NCI-H2196 (cell line): ENCODE data around the gene SNHG17.
"Not testable (repeated sequence)": the region's sequence is repeated elsewhere in the genome, so short reads cannot be mapped to it uniquely, and the experiment has no call there.

Experiments used
- DNase-seq: peaks from one replicate; lab custom pipeline; 2025; ENCODE audit not compliant: unreplicated experiment; lab: John Stamatoyannopoulos, UW

SNHG17 gene

DNA sequence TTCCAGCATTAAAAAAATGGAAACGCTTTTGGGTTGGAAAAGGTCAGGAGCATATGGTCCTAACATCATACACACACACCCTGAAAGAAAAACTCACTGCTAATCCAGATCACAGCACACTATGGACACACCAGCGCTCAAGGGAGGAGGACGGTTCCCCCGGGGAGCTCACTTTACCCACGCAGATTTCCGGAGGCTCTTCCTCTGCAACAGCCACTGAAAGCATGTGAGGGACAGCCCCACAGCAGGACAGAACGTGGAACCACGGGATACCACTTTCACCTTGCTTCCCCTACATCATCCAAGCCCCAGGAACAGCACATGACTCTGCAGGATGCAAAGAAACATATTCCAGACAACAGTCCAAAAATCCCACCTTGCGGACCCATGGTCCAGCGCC lies 13.2 kb downstream of the SNHG17 start:
- no peak for DNase-seq

DNA sequence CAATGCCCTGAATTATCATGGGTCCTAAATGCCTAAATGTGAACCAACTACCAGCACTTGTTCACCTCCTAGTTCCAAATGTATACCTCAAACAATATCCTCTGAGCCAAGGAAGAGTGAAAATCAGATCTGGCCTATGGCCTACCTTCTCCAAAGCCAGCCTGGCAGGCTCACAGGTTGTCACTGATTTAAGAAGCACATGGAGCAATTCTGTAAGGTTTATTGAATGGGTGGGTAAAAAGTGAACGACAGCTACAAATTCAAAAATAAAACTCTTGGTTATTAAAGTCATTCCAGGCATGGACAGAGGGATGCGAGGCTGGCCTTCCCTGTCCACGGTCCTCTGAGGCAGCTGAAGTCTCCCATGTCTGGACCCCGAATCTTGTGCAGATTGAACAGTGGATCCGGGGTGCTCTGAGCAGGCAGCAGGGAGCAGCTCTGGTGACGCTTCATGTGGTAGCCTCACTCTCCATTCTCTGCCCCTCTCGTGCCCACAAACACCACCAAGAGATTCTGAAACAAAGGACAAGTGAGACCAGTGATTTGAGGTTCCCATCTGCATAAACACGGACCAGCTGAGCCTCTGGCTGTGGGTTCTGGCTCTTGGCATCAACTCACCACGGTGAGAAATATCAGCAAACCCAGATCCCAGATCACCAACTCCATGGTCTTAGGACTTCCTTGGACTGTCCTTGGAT lies 14.6 kb downstream of the SNHG17 start:
- no peak for DNase-seq

DNA sequence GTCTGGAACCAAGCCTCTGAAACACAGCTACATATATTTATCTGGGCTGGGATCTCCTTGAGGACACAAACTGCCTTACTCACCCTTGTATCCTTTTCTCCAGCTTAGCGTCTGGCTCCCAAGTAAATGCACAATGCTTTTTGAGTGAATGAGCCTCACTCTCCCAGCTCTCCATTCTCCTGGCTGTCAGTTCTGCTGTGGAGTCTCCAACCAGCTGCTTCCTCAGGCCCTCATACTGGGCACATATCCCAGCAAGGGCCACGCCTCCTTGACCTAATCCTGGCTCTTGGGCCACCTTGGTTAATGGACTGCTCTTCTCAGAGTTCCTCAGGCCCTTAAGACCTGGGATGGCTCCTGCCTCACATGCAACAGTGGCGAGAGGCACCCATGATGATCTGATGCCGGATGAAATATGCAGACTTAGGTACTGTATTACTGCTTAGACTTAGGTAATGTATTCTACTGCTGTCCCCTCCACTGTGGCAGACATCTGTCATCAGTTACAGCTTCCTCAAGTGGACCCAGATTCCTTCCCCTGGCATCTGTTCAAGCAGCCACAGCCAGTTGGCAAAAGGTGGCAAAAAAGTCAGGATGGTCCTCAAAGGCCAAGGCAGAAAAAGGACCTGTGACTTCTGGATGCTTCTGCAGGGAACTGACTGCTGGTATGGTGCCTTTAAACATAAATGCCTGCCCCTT lies 16.5 kb downstream of the SNHG17 start:
- DNase-seq: peak; percentile 32

DNA sequence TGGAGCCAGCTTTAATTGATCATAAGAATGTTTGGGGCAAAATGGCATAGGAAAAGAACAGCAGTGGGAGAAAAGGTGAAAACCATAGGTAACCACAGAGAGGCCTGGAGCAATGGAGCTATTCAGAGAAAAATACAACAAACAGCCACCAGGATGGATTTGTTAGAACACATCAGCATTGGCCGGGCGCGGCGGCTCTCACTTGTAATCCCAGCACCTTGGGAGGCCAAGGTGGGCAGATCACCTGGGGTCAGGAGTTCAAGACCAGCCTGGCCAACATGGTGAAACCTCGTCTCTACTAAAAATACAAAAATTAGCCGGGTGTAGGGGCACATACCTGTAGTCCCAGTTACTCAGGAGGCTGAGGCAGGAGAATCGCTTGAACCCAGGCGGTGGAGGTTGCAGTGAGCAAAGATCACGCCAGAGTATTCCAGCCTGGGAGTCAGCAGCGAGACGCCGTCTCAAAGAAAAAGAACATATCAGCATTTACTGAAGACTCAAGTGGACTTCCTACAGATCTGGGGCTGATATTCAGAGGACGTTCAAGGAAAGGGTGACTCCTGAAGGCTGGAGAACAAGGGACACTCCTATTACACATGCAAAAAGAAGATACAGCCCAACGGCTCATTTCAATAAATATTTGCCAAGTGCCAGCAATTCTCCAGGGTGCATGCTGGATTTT lies 20.2 kb downstream of the SNHG17 start:
- DNase-seq: no peak

DNA sequence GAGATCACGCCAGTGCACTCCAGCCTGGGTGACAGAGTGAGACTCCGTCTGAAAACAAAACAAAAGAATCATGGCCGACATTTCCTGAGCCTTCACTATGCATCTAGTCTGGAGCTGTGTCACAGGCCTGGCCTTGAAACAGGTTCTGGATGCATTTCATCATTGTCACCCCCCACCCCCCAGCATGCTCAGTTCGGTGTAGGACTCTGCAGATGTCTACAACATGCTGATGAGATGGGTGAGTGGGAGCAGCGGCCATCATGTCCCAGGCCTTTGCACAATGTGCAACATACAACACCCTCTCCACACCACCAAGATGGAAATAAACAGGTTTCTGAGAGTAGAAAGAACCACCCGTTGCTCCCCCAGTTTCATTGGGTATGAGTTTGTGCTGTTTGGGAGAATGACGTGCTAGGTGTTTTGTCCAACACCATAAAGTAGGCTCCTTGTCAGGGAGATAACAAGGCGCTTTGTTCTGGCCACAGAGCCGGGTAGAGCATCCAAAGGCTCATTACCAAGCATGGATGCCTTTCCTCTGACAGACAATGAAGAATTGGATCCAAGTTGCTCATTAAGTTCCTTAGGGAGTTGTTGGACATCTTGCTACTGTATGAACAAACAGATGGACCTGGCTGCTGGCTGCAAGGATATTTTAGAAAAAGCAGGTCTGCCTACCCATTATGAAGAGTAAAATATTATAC lies 22.1 kb downstream of the SNHG17 start:
- DNase-seq: no peak

DNA sequence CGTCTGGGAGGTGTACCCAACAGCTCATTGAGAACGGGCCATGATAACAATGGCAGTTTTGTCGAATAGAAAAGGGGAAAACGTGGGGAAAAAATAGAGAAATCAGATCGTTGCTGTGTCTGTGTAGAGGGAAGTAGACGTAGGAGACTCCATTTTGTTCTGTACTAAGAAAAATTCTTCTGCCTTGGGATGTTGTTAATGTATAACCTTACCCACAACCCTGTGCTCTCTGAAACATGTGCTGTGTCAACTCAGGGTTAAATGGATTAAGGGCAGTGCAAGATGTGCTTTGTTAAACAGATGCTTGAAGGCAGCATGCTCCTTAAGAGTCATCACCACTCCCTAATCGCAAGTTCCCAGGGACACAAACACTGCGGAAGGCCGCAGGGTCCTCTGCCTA lies 27.3 kb downstream of the SNHG17 start:
- DNase-seq: not testable (repeated sequence)

DNA sequence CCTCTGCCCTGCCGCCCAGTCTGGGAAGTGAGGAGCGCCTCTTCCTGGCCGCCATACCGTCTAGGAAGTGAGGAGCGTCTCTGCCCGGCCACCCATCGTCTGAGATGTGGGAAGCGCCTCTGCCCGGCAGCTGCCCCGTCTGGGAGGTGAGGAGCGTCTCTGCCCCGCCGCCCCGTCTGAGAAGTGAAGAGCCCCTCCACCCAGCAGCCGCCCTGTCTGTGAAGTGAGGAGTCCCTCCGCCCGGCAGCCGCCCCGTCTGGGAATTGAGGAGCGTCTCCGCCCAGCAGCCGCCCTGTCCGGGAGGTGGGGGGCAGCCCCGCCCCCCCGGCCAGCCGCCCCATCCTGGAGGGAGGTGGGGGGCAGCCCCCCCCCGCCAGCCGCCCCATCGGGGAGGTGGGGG lies 27.8 kb downstream of the SNHG17 start:
- no peak for DNase-seq

DNA sequence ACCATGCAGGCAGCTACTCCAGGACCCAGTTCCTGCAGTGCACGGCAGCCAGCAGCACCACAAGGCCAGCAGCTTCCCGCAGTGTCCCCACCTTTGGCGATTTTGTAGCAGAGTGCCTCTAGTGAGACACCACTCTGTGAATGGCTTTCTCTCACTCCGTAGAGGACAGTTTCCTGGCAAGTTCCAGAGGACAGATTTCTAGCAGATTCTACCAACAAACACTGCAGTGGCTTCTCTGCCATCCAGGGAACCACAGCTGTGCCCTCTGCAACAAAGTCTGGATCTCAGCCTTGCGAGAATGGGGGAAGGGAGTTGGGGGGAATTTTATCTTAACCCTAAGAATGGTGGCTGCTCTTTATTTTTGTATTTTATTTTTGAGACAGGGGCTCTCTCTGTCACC lies 28.7 kb downstream of the SNHG17 start:
- DNase-seq: no peak

DNA sequence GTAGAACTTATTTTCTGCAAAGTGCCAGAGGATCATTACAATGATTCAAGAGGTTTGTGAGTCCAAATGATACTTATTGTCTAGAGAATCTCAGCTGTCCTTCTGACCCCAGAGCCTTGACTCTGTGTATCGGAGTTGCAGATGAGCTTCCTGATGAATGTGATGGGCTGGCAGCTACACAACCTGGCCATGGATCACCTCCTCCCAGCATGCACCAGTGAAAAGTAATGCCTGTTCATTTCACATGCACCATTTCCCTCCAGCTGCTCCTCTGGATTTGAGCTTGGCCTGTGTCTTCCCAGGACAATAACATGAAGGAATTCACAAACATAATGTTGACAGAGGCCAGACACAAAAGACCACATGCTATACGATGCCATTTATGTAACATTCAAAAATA lies 30.0 kb downstream of the SNHG17 start:
- no peak for DNase-seq

DNA sequence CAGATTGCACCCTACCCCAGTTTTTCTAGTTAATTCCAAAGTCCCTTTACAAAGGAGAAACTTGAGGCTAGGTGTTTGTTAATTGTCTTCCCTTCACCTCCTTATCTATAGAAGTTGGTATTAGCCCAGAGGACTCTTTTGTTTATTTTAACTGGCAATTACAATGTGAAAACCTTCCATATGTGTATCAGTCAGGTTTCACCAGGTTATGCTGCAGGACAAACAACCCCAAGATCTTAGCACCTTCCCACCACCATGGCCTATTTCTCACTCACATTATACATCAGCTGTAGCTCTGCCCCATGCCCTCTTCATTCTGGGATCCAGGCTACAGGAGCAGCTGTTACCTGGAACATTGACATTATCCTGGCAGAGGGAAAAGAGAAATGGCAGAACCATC lies 31.1 kb downstream of the SNHG17 start:
- no peak for DNase-seq

DNA sequence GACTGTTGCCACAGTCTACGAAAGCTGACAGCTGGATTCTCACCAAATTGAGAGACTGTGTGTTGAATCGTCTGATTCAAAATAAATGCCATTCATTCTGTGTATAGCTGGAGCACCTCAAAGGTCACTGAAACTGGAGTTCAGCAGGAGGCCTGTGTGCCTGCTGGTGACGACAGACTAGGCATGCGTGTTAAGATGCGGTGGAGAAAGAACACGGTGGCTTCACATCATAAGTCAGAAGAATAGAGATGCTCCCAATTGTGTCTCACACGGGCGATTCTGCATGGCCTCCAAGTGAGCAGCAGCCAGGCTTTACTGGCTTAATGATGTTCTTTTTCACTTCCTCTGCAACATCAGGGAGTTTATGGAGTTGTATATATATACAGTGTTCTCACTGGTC lies 32.3 kb downstream of the SNHG17 start:
- no peak for DNase-seq

DNA sequence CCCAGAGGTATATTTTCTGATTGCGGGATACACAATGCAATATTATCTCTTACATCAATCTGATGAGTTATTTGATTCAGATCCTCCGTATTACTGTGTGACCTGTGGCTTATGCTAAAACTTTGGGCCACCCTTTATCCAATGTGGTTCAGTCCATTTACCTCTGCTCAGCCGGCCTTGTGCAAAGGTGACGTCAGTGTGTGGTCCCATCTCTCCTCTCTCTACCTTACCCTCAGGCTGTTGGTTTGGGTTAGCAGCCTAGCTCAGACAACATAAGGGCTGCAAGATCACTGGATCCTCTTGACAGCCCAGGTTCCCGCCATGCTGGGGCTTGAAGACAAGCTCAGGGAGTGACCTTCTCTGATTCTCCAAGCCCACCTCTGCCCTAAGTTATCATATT lies 33.0 kb downstream of the SNHG17 start:
- no peak for DNase-seq

DNA sequence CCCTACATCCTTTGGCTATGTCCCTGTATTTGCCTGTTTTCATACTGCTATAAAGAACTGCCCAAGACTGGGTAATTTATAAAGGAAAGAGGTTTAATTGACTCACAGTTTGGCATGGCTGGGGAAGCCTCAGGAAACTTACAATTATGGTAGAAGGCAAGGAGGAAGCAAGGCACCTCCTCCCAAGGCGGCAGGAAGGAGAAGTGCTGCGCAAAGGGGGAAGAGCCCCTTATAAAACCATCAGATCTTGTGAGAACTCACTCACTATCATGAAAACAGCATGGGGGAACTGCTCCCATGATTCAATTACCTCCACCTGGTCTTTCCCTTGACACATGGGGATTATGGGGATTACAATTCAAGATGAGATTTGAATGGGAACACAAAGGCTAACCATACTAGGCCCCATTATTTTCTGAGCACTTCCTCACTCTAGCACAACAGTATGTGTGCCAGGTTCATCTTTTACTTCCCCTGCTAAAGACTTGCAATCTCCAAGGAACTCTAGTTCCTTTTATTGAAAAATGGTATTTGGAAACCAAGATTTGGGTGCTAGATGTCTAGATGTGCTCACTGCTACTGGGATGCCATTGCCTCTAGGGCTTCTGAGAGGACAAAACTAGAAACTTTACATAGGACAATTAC lies 39.3 kb downstream of the SNHG17 start:
- DNase-seq: not testable (repeated sequence)

DNA sequence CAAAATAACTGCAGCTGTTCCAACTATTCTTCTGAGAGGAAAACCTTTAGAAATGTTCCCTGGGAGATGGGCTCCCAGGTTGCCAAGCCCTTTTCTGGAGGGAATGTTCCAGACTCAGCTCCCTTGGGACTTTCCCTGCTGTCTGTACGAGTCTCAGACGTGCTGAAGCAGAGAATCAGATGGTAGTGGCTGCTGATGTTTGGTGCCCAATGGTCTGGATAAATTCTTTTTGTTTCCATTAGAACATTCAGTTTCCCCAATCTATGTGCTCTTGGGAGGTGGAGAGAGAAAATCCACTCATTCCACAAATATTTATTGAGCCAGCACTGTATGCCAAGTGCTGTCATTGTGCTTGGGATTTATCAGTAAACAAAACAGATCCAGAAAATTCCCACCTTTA lies 40.0 kb downstream of the SNHG17 start:
- DNase-seq: no peak

DNA sequence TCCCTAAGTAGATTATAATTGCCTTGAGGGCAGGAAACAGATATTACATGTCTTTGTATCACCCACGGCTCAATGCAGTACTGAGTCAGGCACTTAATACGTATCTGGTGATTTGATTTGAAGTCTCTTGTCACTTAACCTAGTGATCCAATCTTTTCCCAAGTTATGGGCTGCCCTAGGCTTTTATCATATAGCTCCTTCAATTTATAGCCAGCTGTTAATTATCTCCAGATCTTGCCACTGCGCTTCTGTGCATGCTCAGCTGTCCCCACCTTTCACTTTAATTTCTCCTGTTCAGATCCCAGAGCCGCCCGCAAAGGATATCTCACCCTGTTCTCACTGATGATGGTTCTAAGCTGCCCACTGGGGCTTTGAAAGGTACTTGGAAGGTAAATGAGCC lies 41.9 kb downstream of the SNHG17 start:
- no peak for DNase-seq

DNA sequence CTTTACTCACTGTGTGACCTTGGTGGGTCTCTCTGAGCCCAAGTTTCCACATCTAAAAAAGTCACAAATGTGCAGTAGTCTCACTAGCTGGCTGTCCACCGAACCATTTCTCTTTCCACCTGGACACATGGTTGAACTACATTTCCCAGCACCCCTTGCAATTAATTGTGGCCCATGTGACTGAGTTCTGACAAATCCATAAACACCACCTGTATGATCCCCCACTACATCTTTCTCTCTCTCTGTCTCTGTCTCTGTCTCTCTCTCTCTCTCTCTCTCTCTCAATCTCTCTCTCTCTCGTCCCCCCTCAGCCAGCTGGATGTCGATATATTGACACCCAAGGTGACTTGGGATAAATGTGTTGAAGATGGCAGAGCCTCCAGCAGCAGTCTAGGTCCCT lies 42.8 kb downstream of the SNHG17 start:
- DNase-seq: no peak

DNA sequence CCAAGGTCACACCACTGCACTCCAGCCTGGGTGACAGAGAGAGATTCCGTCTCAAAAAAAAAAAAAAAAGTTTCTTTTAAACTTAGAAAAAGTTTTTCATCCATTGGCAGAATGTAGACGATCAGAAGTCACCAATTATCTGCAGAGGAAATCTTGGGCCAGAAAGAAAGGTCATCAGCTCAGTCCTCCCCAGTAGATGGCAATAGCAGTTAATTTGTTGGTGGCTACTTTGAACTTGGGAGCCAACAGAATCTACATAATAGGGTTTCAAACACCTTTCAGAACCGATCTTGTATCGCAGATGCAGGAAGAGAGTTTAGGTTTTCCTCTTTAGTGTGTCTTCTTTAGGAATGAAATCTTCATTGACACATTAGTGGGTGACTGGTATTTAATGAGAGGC lies 47.2 kb downstream of the SNHG17 start:
- DNase-seq: no peak

DNA sequence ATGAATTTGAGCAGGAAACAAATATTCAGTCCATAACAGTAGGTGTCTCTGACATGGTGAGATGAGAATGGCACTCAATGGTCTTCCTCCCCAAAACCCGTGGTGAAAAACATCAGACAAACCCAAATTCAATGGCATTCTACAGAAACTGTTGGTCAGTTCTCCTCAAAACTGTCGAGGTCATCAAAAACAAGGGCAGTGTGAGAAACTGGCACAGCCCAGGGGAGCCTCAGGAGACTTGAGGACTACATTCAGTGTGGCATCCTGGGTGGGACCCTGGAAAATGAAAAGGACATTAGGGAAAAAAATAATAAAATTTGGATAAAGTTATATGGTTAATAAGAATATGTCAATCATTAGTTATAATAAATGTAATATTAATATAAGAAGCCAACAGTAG lies 48.3 kb downstream of the SNHG17 start:
- no peak for DNase-seq

DNA sequence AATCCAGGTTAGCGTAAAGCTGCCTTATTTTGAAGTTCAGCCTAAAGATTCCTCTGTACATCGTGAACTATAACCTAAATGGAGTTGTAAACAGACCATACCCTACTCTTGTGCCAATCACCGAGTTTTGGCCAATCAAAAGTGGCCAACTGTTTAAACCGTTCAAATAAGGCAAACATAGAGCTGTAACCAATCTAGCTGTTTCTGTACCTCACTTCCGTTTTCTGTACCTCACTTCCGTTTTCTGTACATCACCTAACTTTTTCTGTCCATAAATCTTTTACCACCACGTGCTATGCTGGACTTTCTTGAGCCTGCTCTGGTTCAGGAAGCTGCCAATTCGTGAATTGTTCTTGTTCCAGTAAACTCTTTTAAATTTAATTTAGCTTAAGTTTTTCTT lies 49.1 kb downstream of the SNHG17 start:
- no peak for DNase-seq

DNA sequence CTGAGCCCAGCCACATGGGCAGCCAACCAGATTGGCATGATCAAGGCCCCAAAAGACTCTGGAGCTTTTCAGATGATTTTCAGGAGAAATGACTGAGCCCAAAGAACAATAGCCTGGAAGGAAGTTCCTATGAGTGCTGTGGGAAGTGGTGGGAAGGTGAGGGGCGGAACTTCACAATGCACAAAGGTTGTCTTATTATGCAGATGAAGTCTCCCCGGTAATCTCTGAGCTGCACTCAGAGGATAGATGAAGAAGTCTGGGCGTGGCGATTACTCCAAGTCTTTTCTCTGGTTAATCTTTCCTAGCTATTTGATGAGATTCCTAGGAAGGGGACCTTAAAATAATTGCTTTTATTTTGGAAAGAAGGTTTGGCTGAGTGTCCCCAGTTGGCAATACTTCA lies 52.0 kb downstream of the SNHG17 start:
- DNase-seq: no peak

DNA sequence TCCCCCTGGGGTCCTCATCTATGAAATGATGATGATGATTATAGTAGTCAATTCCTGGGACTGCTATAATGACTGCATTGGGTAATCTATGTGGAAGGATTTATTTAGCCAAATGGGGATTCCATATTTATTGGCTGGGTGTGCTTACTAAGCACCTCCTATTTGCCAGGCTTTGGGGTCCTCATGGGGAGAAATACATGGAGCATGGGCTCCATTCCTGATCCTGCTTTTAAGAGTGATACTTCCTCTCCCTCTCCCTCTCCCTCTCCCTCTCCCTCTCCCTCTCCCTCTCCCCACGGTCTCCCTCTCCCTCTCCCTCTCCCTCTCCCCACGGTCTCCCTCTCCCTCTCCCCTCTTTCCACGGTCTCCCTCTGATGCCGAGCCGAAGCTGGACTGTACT lies 57.3 kb downstream of the SNHG17 start:
- not testable (repeated sequence) for DNase-seq
